Measurements from ENCODE around the gene TCAP.

Gene TCAP, protein sequence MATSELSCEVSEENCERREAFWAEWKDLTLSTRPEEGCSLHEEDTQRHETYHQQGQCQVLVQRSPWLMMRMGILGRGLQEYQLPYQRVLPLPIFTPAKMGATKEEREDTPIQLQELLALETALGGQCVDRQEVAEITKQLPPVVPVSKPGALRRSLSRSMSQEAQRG

DNA sequence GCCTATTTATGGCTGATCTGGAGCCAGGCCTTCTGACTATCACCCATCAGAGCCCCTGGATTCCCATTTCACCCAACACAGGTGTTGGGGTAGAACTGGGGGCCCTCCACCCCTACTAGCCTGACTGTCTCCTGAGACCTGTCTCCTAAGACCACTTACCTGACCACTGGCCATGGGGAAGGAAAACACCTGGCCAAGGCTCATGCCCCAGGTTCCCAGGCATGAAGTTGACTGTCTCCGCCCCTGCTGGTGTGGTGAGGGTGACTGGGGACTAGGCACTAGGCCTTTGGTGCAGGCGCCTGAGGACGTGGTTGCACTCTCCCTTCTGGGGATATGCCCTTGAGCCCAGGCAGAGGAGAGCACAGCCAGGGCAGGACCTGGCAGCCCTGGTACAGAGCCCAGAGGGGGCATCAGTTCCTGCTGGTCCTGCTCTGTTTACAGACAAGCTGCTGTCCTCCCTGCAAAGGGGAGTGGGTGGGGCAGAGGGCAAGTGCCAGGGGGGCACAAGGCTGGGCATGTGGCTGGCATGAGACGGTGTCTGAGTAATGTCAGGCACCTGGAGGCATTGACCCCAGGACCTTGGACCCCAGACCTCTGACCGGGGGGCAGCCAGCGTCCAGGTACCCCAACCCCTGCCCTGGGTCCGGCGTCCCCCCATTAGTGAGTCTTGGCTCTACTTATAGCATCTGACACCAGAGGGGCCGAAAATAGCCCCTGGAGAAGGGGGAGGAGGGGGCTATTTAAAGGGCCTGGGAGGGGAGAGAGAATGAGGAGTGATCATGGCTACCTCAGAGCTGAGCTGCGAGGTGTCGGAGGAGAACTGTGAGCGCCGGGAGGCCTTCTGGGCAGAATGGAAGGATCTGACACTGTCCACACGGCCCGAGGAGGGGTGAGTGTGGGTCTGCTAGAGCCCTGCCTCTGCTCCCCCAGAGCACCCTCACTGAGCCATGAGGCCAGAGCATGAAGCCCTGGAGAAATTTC lies at the start of gene TCAP:
Gene TCAP, plus strand, starts transcription at position 769 of the 981 bp plus-strand sequence. Its CDS starts 11 bp downstream, at position 780.
- no peak for DNase-seq (ENCODE audit: low read depth in 2 of 2, low spot score in 1 of 2)

DNA sequence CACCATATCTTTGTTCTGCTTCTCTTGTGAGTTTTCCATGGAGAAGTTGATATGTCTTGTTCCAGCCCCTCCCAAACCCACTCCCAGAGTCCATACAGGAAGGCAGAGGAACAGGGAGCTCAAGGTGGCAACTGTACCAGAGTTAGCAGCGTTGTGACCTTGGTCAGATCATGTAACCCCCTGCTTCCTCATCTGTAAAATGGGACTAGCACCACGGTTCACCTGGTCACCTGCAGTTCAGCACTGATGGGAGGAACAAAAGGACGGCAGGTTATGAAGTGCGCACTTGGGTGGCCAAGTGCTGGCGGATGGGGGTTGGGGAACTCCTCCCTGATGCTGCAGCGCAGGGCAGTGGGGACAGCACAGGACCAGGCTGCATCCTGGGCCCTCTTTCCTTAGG lies 49.7 kb upstream of the TCAP start:
- no peak for DNase-seq (ENCODE audit: low read depth in 2 of 2, low spot score in 1 of 2)

DNA sequence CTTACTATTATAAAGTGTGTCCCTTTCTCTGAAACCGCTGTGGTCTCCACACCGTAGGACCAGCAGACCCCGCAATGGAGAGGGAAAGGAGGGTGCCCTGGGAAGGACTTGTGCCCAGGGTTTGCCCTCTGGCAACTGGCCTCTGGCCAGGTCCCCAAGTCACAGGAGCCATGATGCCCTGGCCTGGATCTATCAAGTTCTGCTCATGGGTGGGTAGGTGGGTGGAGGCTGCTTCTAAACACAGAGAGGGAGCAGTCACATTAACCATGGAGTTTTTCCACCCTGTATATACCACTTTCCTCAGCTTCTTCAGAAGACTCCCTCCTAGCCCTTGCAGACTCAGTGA lies 48.1 kb upstream of the TCAP start:
- no peak for DNase-seq (ENCODE audit: low read depth in 2 of 2, low spot score in 1 of 2)

DNA sequence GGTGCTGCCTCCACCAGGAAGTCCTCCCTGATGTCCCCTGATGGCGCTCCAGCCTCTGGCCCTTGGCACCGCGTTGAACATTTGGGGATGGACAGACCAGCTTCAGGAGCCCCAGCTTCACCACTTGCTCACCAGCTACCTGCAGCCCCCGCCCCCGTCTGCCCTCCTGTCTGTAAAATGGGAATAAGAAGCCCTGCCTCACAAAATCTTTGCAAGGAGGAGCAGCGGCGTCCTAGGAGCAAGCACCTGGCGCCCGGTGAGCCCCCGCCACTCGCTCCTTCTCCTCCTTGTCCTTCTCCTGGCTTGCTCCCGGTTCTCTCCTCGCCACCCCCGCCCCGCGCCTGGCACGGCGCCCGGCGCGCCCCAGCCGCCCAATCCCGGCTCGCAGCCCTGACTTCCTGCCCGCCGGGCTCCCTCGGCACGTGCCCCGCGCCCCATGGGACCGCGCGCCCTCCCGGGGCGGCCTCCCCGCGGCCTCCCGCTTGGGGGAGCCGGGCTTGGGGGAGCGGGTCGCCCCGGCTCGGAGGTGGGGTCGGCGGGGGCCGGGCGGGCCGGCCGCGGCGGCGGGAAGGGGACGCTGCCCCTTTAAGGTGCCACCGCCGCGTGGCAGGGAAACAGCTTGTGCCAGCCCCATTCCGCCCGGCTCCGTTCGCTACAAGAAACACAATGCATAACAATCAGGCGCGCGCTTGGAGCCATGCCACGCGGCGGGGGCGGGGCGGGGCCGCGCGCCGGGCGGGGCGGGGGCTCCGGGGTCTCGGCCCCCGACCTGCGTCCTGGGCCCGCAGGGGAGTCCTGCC lies 47.5 kb upstream of the TCAP start:
- peak; percentile 17 for DNase-seq (ENCODE audit: low read depth in 2 of 2, low spot score in 1 of 2)

DNA sequence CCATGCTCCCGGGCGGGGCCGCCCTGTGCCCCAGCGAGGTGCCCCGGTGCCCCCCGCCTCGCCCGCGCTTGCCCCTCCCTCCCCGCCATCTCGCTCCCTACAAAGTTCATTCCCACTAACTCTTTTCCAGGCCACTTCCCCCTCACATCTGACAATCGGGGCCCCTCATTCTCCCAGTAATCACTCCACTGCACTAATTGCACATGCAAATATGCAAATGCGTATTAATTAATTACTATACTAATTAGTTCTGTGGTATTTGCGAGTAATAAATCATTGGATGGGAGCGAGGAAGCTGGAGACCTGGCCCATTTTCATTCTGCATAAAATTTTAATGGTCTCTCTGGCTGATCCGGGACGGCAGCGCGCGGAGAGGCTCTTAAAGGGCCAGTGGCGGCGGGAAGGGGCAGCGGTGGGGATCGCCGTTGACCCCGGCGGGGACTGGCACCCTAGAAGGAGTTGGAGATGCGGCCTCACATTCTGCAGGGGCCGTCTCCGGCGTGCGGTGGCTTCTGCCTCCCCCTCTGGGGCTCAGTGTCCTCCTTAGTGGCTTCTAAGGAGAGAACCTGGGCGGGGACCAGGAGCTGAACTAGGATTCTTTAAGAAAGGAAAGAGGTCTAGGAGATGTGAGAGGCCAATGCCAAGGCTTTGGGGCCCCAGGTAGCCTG lies 46.8 kb upstream of the TCAP start:
- DNase-seq (ENCODE audit: low read depth in 2 of 2, low spot score in 1 of 2): no peak

DNA sequence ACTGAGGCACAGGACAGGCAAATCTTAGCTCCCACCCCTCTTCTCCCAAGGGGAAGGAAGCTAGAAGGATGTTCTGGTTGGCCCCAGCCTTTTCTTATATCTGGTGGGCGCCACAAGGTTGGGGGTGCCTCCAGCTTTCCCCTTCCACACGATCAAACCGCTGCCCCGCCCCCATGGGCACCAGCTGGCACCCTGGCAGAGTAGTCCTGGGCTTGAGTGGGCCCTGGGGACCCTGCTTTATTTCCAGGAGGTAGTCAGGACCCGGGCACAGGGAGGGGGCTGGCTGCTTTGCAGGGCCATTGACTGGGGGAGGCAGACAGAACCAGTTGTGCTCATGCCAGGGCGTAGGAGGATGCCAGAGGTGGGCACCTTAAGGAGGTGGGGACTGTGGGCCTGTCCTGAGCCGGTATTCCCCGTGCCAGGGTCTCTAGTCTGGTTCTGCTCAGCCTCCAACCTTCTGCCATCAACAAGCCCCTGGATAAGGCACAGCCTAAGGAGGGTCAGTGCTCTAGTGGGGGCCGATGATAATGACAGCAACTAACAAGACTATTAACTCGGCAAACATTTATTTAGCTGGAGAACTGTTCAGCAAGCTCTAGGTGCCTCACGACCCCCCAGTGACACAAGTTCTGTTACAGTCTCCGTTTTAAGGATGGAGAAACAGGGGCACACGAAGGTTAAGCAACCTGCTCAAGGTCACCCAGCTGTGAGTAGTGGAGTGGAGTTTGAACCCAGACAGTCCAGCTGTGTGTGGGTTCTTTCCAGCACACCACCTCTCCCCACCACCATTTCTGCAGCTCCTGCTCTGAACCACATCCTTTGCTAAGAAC lies 46.0 kb upstream of the TCAP start:
- DNase-seq (ENCODE audit: low read depth in 2 of 2, low spot score in 1 of 2): no peak

DNA sequence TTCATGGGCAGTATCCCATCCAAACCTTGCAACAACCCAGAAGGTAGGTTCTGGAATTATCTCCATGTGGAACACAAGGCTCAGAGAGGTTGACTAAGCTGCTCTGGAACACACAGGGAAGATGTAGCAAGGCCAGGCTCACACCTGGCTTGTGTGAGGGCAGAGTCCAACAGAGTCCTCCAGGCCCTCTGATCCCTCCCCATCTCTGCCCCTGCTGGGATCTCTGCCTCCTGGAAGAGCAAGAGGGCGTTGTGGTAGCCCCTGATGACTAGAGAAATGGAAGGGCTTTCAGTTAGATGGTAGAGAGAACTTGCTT lies 45.4 kb upstream of the TCAP start:
- no peak for DNase-seq (ENCODE audit: low read depth in 2 of 2, low spot score in 1 of 2)

DNA sequence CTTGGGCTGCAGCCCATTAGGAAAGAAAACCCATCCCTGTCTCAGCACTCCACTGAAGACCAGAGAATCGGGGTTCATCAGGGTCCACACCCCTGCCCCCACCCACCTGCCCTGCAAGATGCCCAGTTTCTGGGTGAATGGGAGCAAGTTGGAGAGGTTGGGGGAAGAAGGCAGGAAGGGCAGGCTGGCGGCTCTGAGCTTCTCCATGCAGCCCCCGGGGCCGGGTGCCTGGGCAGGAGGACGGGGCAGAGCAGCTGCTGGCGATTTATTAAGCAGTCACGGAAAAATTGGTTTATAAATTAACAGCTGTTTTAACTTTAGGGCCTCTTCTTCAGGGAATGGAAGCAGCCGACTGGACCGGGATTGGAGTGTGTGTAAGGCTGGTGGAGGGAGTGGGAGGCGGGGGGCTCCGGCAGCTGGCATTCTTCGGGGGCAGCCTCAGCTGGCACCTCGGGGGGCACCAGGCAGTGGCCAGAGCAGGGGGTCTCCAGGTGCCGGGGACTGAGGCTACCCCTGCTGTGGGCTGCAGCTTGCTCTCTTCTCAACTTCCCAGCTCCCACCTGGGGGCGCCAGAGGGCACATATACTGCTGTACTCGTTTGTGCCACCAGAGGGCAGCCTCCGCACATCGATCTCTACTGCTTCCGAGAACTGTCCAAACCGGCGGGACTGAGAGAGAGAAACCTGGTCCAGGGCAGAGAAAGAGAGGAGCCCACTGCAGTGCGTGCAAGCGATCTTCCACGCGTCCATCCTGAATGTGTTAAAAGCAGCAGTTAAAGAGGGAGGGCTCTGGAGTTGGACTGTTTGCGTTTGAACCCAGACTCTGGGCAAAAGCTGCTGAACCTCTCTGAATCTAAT lies 43.4 kb upstream of the TCAP start:
- peak; percentile 81 to 89 for DNase-seq (ENCODE audit: low read depth in 2 of 2, low spot score in 1 of 2)

DNA sequence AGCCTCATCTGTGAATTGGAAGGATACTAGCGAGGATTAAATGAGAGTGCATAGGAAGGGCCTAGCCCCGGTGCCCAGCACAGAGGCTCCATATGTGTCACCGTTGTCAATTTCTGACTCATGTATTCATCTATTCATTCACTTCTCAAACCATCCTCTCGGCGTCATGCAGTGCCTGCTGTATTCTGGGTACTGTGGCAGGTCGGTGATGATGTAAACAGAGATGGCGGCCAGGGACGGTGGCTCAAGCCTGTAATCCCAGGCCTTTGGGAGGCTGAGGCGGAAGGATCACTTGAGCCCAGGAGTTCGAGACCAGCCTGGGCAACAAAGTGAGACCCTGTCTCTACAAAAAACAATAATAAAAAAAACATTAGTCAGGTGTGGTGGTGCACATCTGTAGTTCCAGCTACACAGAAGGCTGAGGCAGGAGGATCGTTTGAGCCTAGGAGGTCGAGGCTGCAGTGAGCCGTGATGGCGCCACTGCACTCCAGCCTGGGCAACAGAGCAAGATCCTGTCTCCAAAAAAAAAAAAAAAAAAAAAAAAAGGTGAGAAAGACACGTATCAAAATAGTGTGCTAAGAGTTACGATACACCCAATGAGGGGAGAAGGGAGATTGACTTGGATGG lies 42.7 kb upstream of the TCAP start:
- no peak for DNase-seq (ENCODE audit: low read depth in 2 of 2, low spot score in 1 of 2)

DNA sequence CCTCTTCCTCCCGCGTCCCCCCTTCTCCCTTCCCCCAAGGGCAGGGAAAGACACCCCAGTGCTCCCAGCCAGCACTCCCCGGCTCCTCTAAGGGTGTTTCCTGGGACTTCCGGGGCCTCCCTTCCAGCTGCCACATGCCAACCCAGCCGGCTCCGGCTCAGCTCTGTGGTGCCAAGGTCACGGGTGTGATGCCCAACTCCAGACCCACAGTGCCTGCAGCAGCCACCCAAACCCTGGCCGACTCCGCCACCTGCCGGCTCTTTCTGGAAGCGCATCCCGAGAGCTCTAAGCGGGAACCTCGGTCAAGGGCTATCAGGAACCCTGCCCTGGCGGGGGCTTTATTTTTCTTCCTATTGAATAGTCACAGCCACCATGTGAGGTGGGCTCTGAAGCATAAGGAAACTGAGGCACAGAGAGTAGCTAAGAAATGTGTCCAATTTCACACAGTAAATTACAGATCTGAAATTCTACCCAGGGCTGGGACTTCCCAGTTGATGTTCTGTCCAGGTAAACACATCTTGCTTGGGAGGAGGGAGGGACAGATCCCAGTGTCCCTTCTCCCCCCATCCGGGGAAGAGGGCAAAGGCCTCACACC lies 41.7 kb upstream of the TCAP start:
- DNase-seq (ENCODE audit: low read depth in 2 of 2, low spot score in 1 of 2): peak; percentile 74 to 76

DNA sequence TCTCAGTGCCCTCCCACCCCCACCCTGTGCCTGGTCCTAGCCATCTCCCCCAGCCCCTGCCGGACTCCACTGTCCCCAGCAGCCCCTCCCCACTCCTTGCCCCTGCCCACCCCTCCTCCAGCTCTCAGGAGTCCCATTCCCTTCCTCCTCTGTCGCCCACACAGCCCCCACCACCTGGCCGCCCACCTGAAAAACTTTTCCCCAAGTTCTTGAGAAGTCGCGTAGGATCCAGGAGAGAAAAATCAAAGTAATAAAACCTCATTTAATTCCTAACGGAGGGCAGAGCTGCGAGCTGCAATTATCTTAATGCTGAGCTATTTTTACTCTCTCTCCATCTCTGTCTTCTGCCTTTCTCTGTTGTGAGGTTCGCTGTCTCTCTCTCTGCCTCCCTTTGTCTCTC lies 40.8 kb upstream of the TCAP start:
- no peak for DNase-seq (ENCODE audit: low read depth in 2 of 2, low spot score in 1 of 2)

DNA sequence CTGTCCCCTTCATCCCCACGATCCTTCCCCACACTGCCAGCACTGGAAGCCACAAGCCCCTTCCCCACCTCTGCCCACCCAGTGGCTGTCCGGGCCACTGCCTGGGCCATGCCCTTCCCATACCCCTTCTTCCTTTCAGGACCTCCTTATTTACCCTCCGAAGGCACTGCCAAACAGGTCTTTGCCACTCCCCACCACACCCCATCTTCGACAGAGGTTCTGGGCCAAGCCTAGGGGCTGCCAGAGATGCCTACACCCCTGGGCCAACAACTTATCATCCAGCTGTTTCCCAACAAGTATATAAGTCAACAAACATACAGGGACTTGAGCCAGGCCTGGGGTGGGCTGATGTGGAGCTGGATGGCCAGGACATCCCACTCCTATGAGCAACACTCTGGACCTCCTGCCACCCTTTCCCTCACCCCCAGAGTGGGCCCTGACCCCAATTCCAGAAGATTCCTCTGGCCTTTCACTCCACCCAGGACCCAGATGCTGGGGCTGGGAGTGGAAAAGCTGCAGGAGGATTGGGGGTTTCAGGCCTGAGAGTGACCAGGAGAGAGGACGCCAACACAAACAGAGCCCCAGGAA lies 39.9 kb upstream of the TCAP start:
- DNase-seq (ENCODE audit: low read depth in 2 of 2, low spot score in 1 of 2): no peak

DNA sequence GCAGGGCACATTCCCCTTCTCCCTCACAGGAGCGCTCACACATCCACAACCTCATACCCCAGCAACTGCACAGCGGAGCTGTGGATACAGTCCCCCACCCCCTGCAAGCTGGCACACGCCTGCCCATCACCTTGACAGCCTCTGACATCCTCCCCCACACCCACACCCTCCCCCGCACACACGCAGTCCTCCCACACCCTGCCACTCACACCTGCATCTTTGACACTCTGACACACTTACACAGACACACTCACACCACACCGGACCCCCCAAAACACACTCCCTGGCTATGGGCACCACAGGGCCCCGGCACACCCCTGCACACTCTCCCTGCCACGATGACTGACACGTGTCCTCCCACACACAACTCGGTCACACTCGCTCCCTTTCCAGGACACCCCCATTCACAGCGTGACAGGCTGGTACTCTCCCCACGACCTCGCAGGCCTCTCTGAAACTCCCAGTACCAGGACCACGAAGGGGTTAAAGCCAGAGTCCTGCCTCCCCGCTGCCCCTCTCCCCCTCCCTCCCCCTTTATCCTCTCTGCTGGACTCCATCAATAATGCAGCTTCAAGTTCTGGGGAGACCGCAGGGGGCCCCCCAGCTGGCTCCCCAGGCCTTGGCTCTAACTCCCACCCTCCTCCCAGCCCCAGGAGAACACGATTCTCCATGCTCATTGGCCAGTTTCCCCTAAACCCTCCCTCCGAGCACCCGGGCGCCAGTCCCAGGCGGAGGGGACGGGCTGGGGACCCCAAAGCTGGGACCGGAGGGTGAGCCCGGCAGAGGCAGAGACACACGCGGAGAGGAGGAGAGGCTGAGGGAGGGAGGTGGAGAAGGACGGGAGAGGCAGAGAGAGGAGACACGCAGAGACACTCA lies 38.7 kb upstream of the TCAP start, which contains the start of gene PPP1R1B:
Gene PPP1R1B, plus strand, starts transcription at position 782 of the 876 bp plus-strand sequence. CDS start 441 bp downstream, outside the sequence.
- DNase-seq (ENCODE audit: low read depth in 2 of 2, low spot score in 1 of 2): no peak

DNA sequence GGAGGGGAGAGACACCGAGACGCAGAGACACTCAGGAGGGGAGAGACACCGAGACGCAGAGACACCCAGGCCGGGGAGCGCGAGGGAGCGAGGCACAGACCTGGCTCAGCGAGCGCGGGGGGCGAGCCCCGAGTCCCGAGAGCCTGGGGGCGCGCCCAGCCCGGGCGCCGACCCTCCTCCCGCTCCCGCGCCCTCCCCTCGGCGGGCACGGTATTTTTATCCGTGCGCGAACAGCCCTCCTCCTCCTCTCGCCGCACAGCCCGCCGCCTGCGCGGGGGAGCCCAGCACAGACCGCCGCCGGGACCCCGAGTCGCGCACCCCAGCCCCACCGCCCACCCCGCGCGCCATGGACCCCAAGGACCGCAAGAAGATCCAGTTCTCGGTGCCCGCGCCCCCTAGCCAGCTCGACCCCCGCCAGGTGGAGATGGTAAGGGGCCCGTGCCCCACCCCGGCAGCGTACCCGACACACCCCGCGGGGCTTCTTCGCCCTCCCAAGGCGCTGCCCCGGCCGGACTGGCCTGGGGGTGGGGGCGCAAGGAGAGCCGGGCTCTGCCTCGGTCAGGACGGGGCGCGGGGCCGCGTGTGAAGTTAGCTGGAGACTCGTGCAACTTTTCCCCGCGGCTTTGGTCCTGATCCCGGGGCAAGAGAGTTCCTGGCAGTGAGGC lies 38.0 kb upstream of the TCAP start:
- DNase-seq (ENCODE audit: low read depth in 2 of 2, low spot score in 1 of 2): no peak

DNA sequence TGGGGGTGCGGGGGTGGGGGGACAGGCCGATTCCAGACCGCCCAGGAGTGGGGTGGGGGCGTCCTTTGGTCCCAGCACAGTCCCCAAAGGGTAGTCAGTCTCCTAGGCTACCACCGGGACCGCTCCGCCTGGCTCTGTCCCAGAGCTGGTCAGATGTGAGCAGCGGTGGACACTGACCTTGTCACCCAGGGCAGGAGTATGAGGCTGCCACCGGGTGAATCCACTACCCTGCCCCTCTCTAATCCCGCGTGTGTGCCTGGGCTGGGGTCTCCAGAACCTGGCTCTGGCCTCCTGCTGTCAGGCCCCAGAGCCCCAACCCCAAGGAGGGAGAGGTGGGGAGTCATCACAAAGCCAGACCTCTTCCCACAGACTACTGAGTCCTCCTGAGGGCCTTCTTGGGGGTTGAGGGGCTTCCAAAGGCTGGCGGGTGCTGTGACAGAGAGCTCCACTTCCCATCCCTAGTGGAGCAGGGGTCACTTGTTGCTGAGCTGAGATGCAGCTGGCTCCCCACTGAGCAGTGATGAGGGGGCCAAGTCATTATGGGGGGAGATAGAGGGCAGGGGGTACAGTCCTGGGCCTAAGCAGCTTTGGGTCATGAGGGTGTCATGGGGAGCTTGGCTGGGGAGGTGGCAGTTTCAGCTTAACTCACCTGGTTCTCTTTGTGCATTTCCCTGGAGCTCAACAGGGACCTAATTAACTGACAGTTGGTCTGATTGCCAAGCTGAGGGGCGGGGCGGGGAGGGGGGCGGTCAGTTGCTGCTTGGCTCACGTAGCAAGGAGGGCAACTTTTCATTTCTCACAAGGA lies 37.2 kb upstream of the TCAP start:
- DNase-seq (ENCODE audit: low read depth in 2 of 2, low spot score in 1 of 2): no peak

Measured in stimulated activated CD8-positive, alpha-beta memory T cell treated with anti-CD3 and anti-CD28 coated beads, Interleukin-4, amount 100 ng/mL, for 1 hour (primary cell).